ENCODE measurements around the gene HECW1. TPM values are rescaled to one million over a fixed set of nuclear protein-coding genes. Genes with fewer than 3 reads are reported as not detected.

Gene HECW1
- total and polyA plus RNA-seq, 4 donors: 0.05 TPM; not detected in 3

DNA sequence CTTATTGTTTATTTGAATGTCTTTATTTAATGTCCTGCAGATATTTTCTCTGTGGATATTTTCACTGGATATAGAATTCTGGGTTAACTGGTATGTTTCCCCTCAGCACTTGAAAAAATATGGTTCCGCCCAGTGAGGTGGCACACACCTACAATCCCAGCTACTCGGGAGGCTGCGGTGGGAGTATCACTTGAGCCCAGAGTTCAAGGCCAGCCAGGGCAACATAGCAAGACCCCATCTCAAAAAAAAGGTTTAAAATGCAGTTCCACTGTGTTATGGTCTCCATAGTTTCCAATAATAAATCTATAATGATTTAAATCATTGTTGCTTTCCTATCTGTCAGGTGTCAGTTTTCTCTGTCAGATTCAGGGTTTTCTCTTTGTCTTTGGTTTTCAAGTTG, 305.0 kb downstream of the HECW1 start:
- no peak for DNase-seq (ENCODE audit: low spot score)
- Histone ChIP-seq H3K9ac (ENCODE audit: low read depth in 1 of 2, low read length in 2 of 2) (no peak overlapping the region), H3K4me3 (ENCODE audit: low read depth in 1 of 3, low read length in 3 of 3) (no peak overlapping the region), H3K27ac (ENCODE audit: low read depth in 1 of 2, low read length in 2 of 2) (no peak overlapping the region), H3K27me3 (ENCODE audit: control insufficient read depth in 4 of 4, insufficient read depth in 4 of 4, low read length in 3 of 4) (no peaks in the 10 kb centered on the region), H3K4me1 (ENCODE audit: control insufficient read depth in 4 of 4, insufficient read depth in 4 of 4, low read length in 3 of 4) (no peaks in the 10 kb centered on the region), H3K9me3 (ENCODE audit: control insufficient read depth in 4 of 4, low read length in 3 of 4) (peaks cover 0 to 3% (median 0%) of the 10 kb centered on the region in 4 donors), H3K36me3 (ENCODE audit: control insufficient read depth in 4 of 4, insufficient read depth in 3 of 4, low read depth in 1 of 4, low read length in 3 of 4) (no peaks in the 10 kb centered on the region)
- 94% methylated on average over 3 of the region's 3 CpGs for WGBS
- TF ChIP-seq RXRA (IDR thresholded peaks at IDR 0.05) (no peak), GABPA (IDR thresholded peaks at IDR 0.05 in 1 of 2, conservative IDR thresholded peaks at IDR 0.05 in 1 of 2) (no peak), SP1 (IDR thresholded peaks at IDR 0.05) (no peak), TAF1 (conservative IDR thresholded peaks at IDR 0.05) (no peak), FOXA2 (IDR thresholded peaks at IDR 0.05) (no peak), HNF4G (IDR thresholded peaks at IDR 0.05) (no peak), HNF4A (conservative IDR thresholded peaks at IDR 0.05) (no peak), JUND (IDR thresholded peaks at IDR 0.05) (no peak)
- TF ChIP-seq, protein P1, sequence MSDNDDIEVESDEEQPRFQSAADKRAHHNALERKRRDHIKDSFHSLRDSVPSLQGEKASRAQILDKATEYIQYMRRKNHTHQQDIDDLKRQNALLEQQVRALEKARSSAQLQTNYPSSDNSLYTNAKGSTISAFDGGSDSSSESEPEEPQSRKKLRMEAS (IDR thresholded peaks at IDR 0.05): no peak

DNA sequence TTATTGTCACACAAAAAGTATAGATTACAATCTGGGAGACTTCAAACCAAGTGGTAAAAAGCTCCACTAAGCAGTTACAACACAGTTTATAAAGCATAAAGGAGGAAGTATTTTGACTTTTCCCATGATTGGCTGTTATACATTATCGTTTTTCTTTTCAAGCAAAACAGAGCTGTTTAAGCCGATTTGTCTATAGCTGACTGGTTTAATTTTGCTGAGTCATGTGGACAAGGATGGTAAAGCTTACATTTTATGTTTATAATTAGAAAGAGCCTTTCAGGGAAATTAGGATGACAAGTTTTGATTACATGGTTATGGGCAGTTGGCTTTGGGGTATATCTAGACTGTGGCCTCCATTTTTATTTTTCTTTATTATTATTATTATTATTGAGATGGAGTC, 318.0 kb downstream of the HECW1 start:
- 72% methylated on average over 2 of the region's 2 CpGs for WGBS
- Histone ChIP-seq H3K27me3 (ENCODE audit: control insufficient read depth in 4 of 4, insufficient read depth in 4 of 4, low read length in 3 of 4) (no peaks in the 10 kb centered on the region), H3K27ac (ENCODE audit: low read depth in 1 of 2, low read length in 2 of 2) (no peak overlapping the region), H3K9me3 (ENCODE audit: control insufficient read depth in 4 of 4, low read length in 3 of 4) (no peaks in the 10 kb centered on the region), H3K9ac (ENCODE audit: low read depth in 1 of 2, low read length in 2 of 2) (no peak overlapping the region), H3K4me1 (ENCODE audit: control insufficient read depth in 4 of 4, insufficient read depth in 4 of 4, low read length in 3 of 4) (no peaks in the 10 kb centered on the region), H3K4me3 (ENCODE audit: low read depth in 1 of 3, low read length in 3 of 3) (no peak overlapping the region), H3K36me3 (ENCODE audit: control insufficient read depth in 4 of 4, insufficient read depth in 3 of 4, low read depth in 1 of 4, low read length in 3 of 4) (no peaks in the 10 kb centered on the region)
- TF ChIP-seq JUND (IDR thresholded peaks at IDR 0.05): no peak
- TF ChIP-seq, protein P2, sequence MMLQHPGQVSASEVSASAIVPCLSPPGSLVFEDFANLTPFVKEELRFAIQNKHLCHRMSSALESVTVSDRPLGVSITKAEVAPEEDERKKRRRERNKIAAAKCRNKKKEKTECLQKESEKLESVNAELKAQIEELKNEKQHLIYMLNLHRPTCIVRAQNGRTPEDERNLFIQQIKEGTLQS (IDR thresholded peaks at IDR 0.05): no peak
- no peak for TF ChIP-seq RAD21 (IDR thresholded peaks at IDR 0.05)
- TF ChIP-seq EGR1 (IDR thresholded peaks at IDR 0.05; ENCODE audit: low read depth in 2 of 2): no peak
- TF ChIP-seq, protein P3, sequence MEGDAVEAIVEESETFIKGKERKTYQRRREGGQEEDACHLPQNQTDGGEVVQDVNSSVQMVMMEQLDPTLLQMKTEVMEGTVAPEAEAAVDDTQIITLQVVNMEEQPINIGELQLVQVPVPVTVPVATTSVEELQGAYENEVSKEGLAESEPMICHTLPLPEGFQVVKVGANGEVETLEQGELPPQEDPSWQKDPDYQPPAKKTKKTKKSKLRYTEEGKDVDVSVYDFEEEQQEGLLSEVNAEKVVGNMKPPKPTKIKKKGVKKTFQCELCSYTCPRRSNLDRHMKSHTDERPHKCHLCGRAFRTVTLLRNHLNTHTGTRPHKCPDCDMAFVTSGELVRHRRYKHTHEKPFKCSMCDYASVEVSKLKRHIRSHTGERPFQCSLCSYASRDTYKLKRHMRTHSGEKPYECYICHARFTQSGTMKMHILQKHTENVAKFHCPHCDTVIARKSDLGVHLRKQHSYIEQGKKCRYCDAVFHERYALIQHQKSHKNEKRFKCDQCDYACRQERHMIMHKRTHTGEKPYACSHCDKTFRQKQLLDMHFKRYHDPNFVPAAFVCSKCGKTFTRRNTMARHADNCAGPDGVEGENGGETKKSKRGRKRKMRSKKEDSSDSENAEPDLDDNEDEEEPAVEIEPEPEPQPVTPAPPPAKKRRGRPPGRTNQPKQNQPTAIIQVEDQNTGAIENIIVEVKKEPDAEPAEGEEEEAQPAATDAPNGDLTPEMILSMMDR (IDR thresholded peaks at IDR 0.05; ENCODE audit: low read depth, low read length, missing input control): no peak
- no peak for TF ChIP-seq NR2F2 (IDR thresholded peaks at IDR 0.05)
- TF ChIP-seq RXRA (IDR thresholded peaks at IDR 0.05): no peak
- no peak for TF ChIP-seq TAF1 (conservative IDR thresholded peaks at IDR 0.05)
- TF ChIP-seq YY1 (IDR thresholded peaks at IDR 0.05): no peak
- no peak for TF ChIP-seq FOXA2 (IDR thresholded peaks at IDR 0.05)
- TF ChIP-seq HNF4G (IDR thresholded peaks at IDR 0.05): no peak
- TF ChIP-seq, protein P4, sequence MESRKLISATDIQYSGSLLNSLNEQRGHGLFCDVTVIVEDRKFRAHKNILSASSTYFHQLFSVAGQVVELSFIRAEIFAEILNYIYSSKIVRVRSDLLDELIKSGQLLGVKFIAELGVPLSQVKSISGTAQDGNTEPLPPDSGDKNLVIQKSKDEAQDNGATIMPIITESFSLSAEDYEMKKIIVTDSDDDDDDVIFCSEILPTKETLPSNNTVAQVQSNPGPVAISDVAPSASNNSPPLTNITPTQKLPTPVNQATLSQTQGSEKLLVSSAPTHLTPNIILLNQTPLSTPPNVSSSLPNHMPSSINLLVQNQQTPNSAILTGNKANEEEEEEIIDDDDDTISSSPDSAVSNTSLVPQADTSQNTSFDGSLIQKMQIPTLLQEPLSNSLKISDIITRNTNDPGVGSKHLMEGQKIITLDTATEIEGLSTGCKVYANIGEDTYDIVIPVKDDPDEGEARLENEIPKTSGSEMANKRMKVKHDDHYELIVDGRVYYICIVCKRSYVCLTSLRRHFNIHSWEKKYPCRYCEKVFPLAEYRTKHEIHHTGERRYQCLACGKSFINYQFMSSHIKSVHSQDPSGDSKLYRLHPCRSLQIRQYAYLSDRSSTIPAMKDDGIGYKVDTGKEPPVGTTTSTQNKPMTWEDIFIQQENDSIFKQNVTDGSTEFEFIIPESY (IDR thresholded peaks at IDR 0.05): no peak
- TF ChIP-seq SP1 (IDR thresholded peaks at IDR 0.05): no peak
- TF ChIP-seq, protein P5, sequence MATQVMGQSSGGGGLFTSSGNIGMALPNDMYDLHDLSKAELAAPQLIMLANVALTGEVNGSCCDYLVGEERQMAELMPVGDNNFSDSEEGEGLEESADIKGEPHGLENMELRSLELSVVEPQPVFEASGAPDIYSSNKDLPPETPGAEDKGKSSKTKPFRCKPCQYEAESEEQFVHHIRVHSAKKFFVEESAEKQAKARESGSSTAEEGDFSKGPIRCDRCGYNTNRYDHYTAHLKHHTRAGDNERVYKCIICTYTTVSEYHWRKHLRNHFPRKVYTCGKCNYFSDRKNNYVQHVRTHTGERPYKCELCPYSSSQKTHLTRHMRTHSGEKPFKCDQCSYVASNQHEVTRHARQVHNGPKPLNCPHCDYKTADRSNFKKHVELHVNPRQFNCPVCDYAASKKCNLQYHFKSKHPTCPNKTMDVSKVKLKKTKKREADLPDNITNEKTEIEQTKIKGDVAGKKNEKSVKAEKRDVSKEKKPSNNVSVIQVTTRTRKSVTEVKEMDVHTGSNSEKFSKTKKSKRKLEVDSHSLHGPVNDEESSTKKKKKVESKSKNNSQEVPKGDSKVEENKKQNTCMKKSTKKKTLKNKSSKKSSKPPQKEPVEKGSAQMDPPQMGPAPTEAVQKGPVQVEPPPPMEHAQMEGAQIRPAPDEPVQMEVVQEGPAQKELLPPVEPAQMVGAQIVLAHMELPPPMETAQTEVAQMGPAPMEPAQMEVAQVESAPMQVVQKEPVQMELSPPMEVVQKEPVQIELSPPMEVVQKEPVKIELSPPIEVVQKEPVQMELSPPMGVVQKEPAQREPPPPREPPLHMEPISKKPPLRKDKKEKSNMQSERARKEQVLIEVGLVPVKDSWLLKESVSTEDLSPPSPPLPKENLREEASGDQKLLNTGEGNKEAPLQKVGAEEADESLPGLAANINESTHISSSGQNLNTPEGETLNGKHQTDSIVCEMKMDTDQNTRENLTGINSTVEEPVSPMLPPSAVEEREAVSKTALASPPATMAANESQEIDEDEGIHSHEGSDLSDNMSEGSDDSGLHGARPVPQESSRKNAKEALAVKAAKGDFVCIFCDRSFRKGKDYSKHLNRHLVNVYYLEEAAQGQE (IDR thresholded peaks at IDR 0.05): no peak
- TF ChIP-seq HNF4A (conservative IDR thresholded peaks at IDR 0.05): no peak
- TF ChIP-seq FOXA1 (IDR thresholded peaks at IDR 0.05): no peak
- TF ChIP-seq, protein P1 (IDR thresholded peaks at IDR 0.05): no peak
- no peak for TF ChIP-seq GABPA (IDR thresholded peaks at IDR 0.05 in 1 of 2, conservative IDR thresholded peaks at IDR 0.05 in 1 of 2)
- DNase-seq (ENCODE audit: low spot score): no peak
